Sigmoid colon (tissue), 4 donors: ENCODE data around the gene CSPG4.

Experiments
- EP300 ChIP-seq, 4 donors: sonication (generic); formaldehyde crosslinking; IDR thresholded peaks; one replicate each; pipeline ENCODE4 v1.6.1; 2017; ENCODE audit warnings: antibody characterized with exemption in 4 of 4
- POLR2A ChIP-seq, 2 donors: fragments of 450-650 bp; IDR thresholded peaks; one replicate each; pipeline ENCODE4 v1.6.1; 2016; ENCODE audit warnings: antibody characterized with exemption in 2 of 2, mild to moderate bottlenecking in 2 of 2, moderate library complexity in 2 of 2
- POLR2AphosphoS5 ChIP-seq, 4 donors: sonication (generic); formaldehyde crosslinking; IDR thresholded peaks; one replicate each; pipeline ENCODE4 v1.6.1; 2017; ENCODE audit warnings: antibody characterized with exemption in 4 of 4
- TF ChIP-seq, protein P1 (sequence below), 4 experiments: fragments of 450-650 bp in 3 of 4; fragments of 200-600 bp in 1 of 4; IDR thresholded peaks; one replicate each; pipeline ENCODE4 v1.5.1; 2016 to 2019; ENCODE audit warnings: antibody characterized with exemption in 4 of 4, mild to moderate bottlenecking in 3 of 4, moderate library complexity in 2 of 4

- TF ChIP-seq, protein P1, sequence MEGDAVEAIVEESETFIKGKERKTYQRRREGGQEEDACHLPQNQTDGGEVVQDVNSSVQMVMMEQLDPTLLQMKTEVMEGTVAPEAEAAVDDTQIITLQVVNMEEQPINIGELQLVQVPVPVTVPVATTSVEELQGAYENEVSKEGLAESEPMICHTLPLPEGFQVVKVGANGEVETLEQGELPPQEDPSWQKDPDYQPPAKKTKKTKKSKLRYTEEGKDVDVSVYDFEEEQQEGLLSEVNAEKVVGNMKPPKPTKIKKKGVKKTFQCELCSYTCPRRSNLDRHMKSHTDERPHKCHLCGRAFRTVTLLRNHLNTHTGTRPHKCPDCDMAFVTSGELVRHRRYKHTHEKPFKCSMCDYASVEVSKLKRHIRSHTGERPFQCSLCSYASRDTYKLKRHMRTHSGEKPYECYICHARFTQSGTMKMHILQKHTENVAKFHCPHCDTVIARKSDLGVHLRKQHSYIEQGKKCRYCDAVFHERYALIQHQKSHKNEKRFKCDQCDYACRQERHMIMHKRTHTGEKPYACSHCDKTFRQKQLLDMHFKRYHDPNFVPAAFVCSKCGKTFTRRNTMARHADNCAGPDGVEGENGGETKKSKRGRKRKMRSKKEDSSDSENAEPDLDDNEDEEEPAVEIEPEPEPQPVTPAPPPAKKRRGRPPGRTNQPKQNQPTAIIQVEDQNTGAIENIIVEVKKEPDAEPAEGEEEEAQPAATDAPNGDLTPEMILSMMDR (IDR thresholded peaks at IDR 0.05) = no peak
- TF ChIP-seq POLR2A (IDR thresholded peaks at IDR 0.05) = no peak
- no peak for TF ChIP-seq POLR2AphosphoS5 (IDR thresholded peaks at IDR 0.05)
- TF ChIP-seq EP300 (IDR thresholded peaks at IDR 0.05) = no peak
Observed at GRCh38 chr15:75631935-75632334, 80.7 kb downstream of the CSPG4 start.
